Activated T-helper 9 cell treated with anti-CD3 and anti-CD28 coated beads, Interleukin-2, amount 50 U/mL, for 16 hours (primary cell): ENCODE measurements around the gene NRG3.

Experiments used
- DNase-seq: peaks from one replicate; pipeline ENCODE4 v3.0.0-alpha.2; 2020; ENCODE audit warnings: low read depth

Gene NRG3

GRCh38 chr10:82691211-82691610 is 816.2 kb downstream of the NRG3 start:
- DNase-seq, result no peak

DNA sequence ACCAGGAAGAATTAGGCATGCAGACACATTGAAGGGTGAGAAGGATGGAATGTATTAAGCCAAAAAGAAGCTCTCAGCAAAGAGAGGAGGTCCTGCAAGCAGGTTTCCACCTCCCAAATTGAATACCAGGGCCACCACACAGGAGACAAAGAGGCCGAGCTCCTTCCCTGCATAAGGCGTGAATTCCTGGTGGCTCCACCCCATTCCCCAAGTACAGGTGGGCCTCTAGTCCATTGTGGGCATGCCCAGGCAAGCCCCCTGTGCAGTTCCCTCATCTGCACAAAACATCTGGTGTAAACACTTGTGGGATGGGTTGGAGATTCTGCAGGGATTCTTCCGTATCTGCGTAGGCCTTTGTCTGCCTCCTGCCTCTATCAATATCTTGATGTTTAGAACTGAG is 817.5 kb downstream of the NRG3 start:
- no peak for DNase-seq

GRCh38 chr10:82721831-82722230 is 846.8 kb downstream of the NRG3 start:
- DNase-seq, result no peak

DNA sequence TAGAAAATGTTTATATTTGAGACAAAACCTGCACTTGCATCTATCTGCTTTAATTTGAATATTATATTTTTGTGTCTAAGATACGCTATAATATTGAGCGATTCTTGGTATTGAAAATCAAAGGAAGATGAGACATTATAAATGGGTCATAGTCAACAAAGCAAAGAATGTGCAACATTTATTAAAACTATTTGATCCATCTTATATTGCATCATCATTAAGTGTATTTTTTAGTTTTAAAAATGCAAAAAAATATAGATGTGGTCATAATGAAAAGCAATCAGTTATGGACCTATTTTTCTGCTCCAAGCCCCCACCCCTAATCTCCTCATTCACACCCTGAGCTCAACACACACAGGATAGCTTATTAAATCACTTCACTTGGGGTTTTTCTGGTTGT is 847.3 kb downstream of the NRG3 start:
- no peak for DNase-seq

- no peak for DNase-seq
Observed at GRCh38 chr10:82736305-82736704, 861.3 kb downstream of the NRG3 start.

GRCh38 chr10:82737549-82737948 is 862.6 kb downstream of the NRG3 start:
- no peak for DNase-seq

DNA sequence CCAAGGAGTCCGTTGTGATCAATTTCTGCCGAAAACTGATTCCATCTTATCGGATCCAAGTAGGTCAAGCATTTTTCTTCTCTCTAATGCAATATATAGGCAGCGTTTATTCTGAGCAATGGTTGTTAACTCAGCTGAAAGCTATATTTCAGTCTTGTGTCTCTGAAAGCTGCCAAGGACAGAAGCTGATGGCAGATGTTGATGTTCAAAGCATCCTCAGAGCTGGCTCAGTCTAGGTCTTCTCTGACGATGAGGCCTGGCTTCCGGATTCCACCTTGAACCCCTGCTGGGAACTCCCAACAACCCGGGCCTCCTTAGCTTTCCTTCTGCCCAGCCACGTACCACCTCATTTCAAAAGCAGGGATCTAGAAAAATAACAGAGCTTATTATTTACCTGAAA is 863.6 kb downstream of the NRG3 start:
- DNase-seq, result no peak

DNA sequence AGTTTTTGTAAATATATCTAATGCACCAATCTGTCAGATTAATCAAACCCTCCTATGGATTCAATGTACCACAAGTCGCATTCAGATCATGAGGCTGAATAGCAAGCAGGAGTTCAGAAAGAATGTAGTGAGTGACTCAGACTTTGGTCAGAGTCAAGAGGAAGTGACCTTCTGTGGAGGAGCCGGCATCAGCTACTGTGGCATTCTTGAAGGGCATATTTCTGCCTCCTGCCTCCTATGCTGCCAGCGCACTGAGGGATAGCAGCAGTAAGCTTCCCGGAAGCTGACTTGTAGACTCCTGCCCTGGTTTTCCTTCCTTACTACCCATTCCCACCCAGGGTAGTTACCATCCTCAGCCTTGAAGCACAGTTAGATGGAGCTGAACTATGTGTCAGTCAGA is 867.5 kb downstream of the NRG3 start:
- no peak for DNase-seq

- DNase-seq, result no peak
Observed at GRCh38 chr10:82742898-82743297, 867.9 kb downstream of the NRG3 start.

GRCh38 chr10:82750538-82750937 is 875.5 kb downstream of the NRG3 start:
- no peak for DNase-seq

GRCh38 chr10:82757397-82757796 is 882.4 kb downstream of the NRG3 start:
- no peak for DNase-seq

- no peak for DNase-seq
Observed at GRCh38 chr10:82757901-82758300, 882.9 kb downstream of the NRG3 start.

GRCh38 chr10:82759050-82759449 is 884.1 kb downstream of the NRG3 start:
- no peak for DNase-seq

DNA sequence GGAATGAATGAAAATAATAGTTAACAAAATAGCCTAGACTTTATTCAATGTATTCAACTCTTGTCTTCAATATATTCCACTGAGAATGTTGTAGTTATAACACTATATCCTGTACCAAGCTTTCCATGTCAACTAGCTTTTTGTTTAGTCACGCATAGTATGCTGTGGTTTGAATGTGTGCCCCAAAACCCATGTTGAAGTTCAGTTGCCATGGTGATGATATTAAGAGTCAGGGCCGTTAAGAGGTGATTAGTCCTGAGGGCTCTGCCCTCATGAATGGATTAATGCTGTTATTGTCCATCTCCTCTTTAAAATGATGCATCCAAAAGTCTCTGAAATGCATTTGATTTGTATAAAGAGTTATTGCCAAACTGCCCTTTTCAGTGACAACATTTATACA is 887.6 kb downstream of the NRG3 start:
- no peak for DNase-seq

GRCh38 chr10:82768040-82768439 is 893.0 kb downstream of the NRG3 start:
- DNase-seq, result no peak

DNA sequence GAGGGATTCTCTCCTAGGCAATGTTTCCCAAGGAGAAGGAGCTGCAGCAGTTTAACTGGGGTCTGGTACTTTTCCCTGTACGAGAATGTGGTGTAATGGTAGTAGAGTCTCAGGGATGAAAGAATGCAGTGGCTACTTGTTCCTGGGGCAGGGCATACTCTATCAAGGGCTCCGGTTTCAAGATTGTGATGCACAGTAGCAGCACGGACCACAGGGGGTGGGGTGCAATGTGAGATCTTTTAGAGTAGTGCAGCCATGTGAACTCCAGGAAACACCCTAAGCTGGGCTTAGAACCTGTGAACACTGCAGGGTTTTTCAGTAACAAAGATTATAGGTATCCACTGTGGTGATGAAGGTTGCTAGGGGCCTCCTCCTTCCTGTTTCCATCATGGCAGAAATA is 903.9 kb downstream of the NRG3 start:
- no peak for DNase-seq

GRCh38 chr10:82796510-82796909 is 921.5 kb downstream of the NRG3 start:
- DNase-seq, result no peak

DNA sequence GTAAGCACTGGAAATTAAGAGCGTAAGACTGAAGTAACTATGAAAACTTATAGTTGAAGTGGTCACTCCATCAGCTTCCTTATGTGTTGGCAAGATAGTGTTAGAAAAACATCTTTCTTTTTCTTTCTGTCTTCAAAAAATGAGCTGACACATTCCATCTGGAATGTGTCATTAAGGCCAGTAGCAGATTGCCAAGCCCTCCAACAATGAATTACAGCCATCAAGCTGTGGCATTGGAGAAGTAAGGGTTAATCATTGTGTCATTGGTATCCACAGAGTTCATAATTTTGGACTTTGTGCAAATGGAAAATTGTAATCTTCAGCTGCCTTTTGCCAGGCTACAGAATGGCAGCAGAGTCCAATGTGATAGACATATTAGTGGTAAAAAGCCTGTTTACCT is 926.3 kb downstream of the NRG3 start:
- DNase-seq, result no peak

GRCh38 chr10:82811621-82812020 is 936.6 kb downstream of the NRG3 start:
- no peak for DNase-seq

- DNase-seq, result no peak
Observed at GRCh38 chr10:82813856-82814255, 938.9 kb downstream of the NRG3 start.

DNA sequence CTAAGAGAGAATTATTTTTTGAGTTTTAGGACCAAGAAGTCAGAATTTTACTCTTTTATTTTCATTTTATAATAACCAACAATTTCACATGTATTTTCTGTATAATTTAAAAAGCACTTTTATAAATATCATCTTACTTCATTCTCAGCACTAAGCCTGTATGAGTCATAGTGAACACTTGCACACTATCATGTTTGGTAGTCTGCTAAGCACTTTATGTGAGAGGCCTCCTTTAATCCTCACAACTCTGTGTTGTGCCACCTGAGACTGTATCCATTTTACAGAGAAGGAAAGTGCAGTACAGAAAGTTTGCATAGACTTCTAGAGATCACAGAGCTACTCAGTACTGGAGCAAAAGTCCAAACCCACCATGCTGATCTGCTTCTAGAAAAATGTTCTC is 939.6 kb downstream of the NRG3 start:
- DNase-seq, result no peak

DNA sequence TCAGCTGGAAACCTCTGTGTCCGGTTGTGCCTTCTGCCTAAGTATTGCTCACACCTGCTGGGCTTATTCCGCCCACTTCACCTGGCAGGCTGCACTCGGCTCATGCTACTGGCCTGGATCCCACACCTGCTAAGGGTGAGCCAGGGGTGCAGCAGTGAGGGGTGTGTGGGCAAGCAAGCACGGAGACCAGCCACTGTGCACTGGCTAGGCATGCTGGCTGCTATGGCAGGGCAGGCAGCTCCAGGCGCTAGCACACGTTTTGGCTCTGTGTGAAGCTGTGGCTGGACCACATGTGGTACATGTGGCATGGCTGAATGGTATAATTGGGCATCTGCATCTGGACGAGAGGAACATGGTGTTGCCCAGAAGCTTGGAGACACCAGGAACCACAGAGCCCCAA is 940.7 kb downstream of the NRG3 start:
- no peak for DNase-seq

GRCh38 chr10:82817676-82818422 is 942.9 kb downstream of the NRG3 start:
- DNase-seq, result no peak

- DNase-seq, result no peak
Observed at GRCh38 chr10:82821043-82821442, 946.0 kb downstream of the NRG3 start.

DNA sequence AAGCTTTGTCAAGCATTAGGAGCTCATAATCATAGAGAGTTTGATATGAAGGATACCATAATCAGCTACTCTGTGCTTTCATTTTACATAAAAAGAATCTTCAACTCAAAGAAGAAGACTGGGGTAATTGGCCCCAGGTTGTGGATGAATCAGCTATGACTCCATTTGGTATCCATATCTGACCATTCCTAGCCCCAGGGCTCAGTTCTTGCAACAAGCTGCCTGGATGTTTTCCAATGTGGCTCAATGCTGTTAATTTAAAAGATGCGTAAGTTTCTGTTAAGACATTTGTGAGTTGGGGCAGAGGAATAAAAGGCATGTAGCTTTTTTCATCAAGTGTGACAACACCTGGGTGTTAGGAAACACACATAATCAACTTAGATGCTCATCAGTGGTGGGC is 951.1 kb downstream of the NRG3 start:
- no peak for DNase-seq
